HEK293 (cell line): ENCODE data around the gene NECTIN1.

Experiments used
- CTCF ChIA-PET: fragments of 350-600 bp; formaldehyde crosslinking; extraction: SDS; loops from one replicate; lab custom pipeline; 2021; ENCODE audit warnings: antibody characterized with exemption; lab: Yijun Ruan, JAX
- POLR2A ChIA-PET: fragments of 300-600 bp; formaldehyde crosslinking; extraction: SDS; loops from one replicate; lab custom pipeline; 2020; ENCODE audit warnings: antibody characterized with exemption, inconsistent platforms; lab: Yijun Ruan, JAX
- H3K27ac ChIP-seq: fragments of 200-500 bp; sonication (Bioruptor generic); 2 replicates; pipeline ENCODE4 v1.5.1; 2014; ENCODE audit warnings: low read depth, low read length, control low read depth, inconsistent platforms; ENCODE audit errors: extremely low read depth
- H3K36me3 ChIP-seq, 2 experiments: fragments of 200-500 bp in 1 of 2; sonication (Bioruptor generic) in 1 of 2; 1 replicate in 1 of 2; 2 replicates in 1 of 2; pipeline ENCODE4 v1.5.1; 2014 to 2017; ENCODE audit warnings: inconsistent platforms in 2 of 2, low read length in 2 of 2; ENCODE audit not compliant: control insufficient read depth in 2 of 2, insufficient read depth in 1 of 2
- H3K4me1 ChIP-seq: fragments of 200-500 bp; sonication (Bioruptor generic); 2 replicates; pipeline ENCODE4 v1.5.1; 2014; ENCODE audit warnings: mild to moderate bottlenecking, low read length, inconsistent platforms; ENCODE audit not compliant: control insufficient read depth, insufficient read depth
- H3K4me3 ChIP-seq: 2 replicates; pipeline ENCODE4 v1.5.1; 2011; ENCODE audit warnings: low read depth, mild to moderate bottlenecking, control low read depth, low read length, moderate library complexity
- H3K9me3 ChIP-seq: fragments of 200-500 bp; sonication (Bioruptor generic); 2 replicates; pipeline ENCODE4 v1.5.1; 2014; ENCODE audit warnings: low read depth, low read length, inconsistent platforms; ENCODE audit not compliant: control insufficient read depth, insufficient read depth
- BCL11A ChIP-seq: fragments of 450-650 bp; formaldehyde crosslinking; IDR thresholded peaks from 2 replicates; pipeline ENCODE4 v1.5.1; 2016; ENCODE audit warnings: low read depth, missing biosample characterization, missing genetic modification characterization
- BCL11B ChIP-seq: fragments of 450-650 bp; formaldehyde crosslinking; IDR thresholded peaks from 2 replicates; pipeline ENCODE4 v1.5.1; 2016; ENCODE audit warnings: low read depth, missing biosample characterization, missing genetic modification characterization
- OVOL3 ChIP-seq: fragments of 450-650 bp; formaldehyde crosslinking; IDR thresholded peaks from 2 replicates; pipeline ENCODE4 v1.5.1; 2016; ENCODE audit warnings: missing biosample characterization, missing genetic modification characterization
- ZNF157 ChIP-seq: fragments of 450-650 bp; formaldehyde crosslinking; IDR thresholded peaks from 2 replicates; pipeline ENCODE4 v1.5.1; 2016; ENCODE audit warnings: missing biosample characterization, missing genetic modification characterization
- ZNF2 ChIP-seq: fragments of 450-650 bp; formaldehyde crosslinking; IDR thresholded peaks from 2 replicates; pipeline ENCODE4 v1.5.1; 2016; ENCODE audit warnings: missing biosample characterization, missing genetic modification characterization
- ZNF354C ChIP-seq: fragments of 450-650 bp; formaldehyde crosslinking; IDR thresholded peaks from 2 replicates; pipeline ENCODE4 v1.5.1; 2016; ENCODE audit warnings: missing biosample characterization, missing genetic modification characterization, low read depth, borderline replicate concordance
- ZNF510 ChIP-seq: fragments of 450-650 bp; formaldehyde crosslinking; IDR thresholded peaks from 2 replicates; pipeline ENCODE4 v1.5.1; 2018; ENCODE audit warnings: mild to moderate bottlenecking, missing genetic modification characterization, missing biosample characterization; ENCODE audit not compliant: insufficient replicate concordance
- ZNF664 ChIP-seq: fragments of 450-650 bp; formaldehyde crosslinking; IDR thresholded peaks from 2 replicates; pipeline ENCODE4 v1.5.1; 2016; ENCODE audit warnings: missing biosample characterization, missing genetic modification characterization
- TF ChIP-seq, protein P1 (sequence below): fragments of 450-650 bp; formaldehyde crosslinking; IDR thresholded peaks from 2 replicates; pipeline ENCODE4 v1.5.1; 2016; ENCODE audit warnings: missing biosample characterization, missing genetic modification characterization
- TF ChIP-seq, protein P2 (sequence below): fragments of 450-650 bp; formaldehyde crosslinking; IDR thresholded peaks from 2 replicates; pipeline ENCODE4 v1.5.1; 2016; ENCODE audit warnings: missing biosample characterization, missing genetic modification characterization, borderline replicate concordance
- TF ChIP-seq, protein P3 (sequence below): fragments of 450-650 bp; formaldehyde crosslinking; IDR thresholded peaks from 2 replicates; pipeline ENCODE4 v1.5.1; 2016; ENCODE audit warnings: missing biosample characterization, missing genetic modification characterization
- TF ChIP-seq, protein P4 (sequence below): fragments of 450-650 bp; formaldehyde crosslinking; IDR thresholded peaks from 2 replicates; pipeline ENCODE4 v1.5.1; 2016; ENCODE audit warnings: missing biosample characterization, missing genetic modification characterization
- TF ChIP-seq, protein P5 (sequence below): fragments of 450-650 bp; formaldehyde crosslinking; IDR thresholded peaks from 2 replicates; pipeline ENCODE4 v1.5.0; 2017; ENCODE audit warnings: missing biosample characterization, missing genetic modification characterization, borderline replicate concordance

Gene NECTIN1

DNA sequence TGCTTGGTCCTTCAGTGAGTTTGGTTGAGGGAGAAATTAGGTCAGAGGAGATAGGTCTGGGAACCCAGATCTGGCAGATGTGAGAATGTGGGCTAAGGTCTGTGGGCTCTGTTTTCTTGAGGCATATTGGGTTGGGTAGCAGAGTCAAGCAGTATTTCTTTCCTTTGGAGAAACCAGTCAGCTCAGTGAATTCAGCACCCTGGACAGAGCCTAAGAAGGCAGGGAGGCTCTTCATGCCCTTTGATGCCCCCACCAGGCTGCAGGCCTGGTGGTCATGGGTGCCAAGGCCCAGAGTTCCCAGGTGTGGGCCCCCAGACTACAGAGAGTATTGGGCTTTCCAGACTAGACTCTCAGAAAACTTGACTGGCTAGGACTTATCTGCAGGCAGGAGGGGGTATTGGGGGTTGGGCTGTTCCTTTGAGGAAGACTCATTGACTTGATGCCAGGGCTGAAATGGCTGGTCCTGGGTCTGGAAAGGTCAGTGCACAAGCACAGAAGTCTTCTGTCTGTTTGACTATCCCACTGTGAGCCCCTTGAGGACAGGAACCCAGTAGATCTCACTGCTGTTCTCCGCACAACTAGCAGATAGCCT, 45.3 kb upstream of the NECTIN1 start (continued):
- TF ChIP-seq, protein P1, sequence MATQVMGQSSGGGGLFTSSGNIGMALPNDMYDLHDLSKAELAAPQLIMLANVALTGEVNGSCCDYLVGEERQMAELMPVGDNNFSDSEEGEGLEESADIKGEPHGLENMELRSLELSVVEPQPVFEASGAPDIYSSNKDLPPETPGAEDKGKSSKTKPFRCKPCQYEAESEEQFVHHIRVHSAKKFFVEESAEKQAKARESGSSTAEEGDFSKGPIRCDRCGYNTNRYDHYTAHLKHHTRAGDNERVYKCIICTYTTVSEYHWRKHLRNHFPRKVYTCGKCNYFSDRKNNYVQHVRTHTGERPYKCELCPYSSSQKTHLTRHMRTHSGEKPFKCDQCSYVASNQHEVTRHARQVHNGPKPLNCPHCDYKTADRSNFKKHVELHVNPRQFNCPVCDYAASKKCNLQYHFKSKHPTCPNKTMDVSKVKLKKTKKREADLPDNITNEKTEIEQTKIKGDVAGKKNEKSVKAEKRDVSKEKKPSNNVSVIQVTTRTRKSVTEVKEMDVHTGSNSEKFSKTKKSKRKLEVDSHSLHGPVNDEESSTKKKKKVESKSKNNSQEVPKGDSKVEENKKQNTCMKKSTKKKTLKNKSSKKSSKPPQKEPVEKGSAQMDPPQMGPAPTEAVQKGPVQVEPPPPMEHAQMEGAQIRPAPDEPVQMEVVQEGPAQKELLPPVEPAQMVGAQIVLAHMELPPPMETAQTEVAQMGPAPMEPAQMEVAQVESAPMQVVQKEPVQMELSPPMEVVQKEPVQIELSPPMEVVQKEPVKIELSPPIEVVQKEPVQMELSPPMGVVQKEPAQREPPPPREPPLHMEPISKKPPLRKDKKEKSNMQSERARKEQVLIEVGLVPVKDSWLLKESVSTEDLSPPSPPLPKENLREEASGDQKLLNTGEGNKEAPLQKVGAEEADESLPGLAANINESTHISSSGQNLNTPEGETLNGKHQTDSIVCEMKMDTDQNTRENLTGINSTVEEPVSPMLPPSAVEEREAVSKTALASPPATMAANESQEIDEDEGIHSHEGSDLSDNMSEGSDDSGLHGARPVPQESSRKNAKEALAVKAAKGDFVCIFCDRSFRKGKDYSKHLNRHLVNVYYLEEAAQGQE = peak; percentile 92
- TF ChIP-seq, all 188 proteins: peak for 2

DNA sequence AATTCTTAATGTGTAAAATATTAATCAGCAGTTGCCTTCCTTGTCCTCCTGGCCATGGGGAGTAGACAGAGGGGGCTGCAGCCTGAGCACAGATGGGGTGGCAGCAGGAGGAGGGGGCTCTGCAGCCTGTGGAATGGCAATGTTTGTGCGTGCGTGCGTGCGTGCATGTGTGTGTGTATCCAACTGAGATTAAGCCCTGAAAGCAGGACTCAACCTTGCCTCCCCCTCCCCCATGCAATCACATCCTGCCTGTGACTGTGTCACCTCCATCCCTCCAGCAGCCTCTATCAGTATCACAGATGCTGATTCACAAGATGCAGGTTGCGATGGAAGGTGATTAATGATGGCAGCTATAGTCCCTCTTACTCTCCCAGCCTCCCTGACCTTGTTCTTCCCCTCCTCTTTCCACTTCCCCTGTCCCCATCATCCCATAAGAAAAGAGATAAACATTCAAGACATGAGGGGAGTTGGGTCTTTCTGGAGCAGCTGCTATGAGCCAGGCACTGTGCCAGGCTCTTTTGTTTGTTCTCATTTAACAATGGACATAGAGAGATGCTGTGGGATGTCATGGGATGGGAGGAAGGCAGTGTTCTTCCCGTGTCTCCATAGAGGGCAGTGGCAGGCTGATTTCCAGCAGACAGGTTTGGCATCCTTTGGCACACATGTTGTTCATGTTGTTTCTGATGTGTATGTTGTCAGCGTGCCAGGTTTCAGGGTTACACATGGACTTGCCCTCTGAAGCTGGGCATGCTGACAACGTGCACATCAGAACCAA, 43.8 kb upstream of the NECTIN1 start:
- CTCF ChIA-PET = no interaction called here
- Histone ChIP-seq H3K27ac (no peak overlapping the region), H3K36me3 (no peaks in the 10 kb centered on the region)
- TF ChIP-seq BCL11A (tag by site-specific recombination) = no peak
- TF ChIP-seq OVOL3 = no peak
- TF ChIP-seq ZNF664 (tag by site-specific recombination) = no peak
- TF ChIP-seq, all 188 proteins: peak for 0
- no peaks in the 10 kb centered on the region for H3K4me1 ChIP-seq
- POLR2A ChIA-PET = no interaction called here
- no peak overlapping the region for H3K4me3 ChIP-seq
- H3K9me3 ChIP-seq = no peaks in the 10 kb centered on the region

DNA sequence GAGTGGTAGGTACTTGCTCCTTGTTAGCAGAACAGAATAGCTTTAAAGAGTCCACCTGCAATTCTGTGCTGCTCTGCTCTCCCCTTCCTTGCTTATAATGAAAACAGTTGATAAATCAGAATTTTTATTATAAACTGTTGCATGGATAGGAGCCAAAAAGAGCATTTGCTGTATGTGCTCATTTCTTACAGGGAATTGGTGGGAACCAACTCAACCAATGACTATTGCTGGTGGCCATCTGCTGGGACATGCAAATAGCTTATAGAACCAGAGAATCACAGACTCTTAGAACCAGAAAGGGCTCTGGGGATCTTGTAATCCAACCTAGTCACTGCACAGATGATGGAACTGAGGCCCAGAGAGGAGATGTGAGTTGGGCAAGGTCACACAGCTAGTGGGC, 43.1 kb upstream of the NECTIN1 start:
- no peaks in the 10 kb centered on the region for H3K36me3 ChIP-seq
- CTCF ChIA-PET = no interaction called here
- TF ChIP-seq, protein P2, sequence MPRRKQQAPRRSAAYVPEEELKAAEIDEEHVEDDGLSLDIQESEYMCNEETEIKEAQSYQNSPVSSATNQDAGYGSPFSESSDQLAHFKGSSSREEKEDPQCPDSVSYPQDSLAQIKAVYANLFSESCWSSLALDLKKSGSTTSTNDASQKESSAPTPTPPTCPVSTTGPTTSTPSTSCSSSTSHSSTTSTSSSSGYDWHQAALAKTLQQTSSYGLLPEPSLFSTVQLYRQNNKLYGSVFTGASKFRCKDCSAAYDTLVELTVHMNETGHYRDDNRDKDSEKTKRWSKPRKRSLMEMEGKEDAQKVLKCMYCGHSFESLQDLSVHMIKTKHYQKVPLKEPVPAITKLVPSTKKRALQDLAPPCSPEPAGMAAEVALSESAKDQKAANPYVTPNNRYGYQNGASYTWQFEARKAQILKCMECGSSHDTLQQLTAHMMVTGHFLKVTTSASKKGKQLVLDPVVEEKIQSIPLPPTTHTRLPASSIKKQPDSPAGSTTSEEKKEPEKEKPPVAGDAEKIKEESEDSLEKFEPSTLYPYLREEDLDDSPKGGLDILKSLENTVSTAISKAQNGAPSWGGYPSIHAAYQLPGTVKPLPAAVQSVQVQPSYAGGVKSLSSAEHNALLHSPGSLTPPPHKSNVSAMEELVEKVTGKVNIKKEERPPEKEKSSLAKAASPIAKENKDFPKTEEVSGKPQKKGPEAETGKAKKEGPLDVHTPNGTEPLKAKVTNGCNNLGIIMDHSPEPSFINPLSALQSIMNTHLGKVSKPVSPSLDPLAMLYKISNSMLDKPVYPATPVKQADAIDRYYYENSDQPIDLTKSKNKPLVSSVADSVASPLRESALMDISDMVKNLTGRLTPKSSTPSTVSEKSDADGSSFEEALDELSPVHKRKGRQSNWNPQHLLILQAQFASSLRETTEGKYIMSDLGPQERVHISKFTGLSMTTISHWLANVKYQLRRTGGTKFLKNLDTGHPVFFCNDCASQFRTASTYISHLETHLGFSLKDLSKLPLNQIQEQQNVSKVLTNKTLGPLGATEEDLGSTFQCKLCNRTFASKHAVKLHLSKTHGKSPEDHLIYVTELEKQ (tag by site-specific recombination) = no peak
- TF ChIP-seq BCL11B (tag by site-specific recombination) (no peak), ZNF510 (tag by site-specific recombination) (no peak), ZNF2 (no peak), ZNF157 (no peak), ZNF354C (tag by site-specific recombination) (no peak)
- TF ChIP-seq, protein P3, sequence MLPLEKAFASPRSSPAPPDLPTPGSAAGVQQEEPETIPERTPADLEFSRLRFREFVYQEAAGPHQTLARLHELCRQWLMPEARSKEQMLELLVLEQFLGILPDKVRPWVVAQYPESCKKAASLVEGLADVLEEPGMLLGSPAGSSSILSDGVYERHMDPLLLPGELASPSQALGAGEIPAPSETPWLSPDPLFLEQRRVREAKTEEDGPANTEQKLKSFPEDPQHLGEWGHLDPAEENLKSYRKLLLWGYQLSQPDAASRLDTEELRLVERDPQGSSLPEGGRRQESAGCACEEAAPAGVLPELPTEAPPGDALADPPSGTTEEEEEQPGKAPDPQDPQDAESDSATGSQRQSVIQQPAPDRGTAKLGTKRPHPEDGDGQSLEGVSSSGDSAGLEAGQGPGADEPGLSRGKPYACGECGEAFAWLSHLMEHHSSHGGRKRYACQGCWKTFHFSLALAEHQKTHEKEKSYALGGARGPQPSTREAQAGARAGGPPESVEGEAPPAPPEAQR (tag by site-specific recombination) = no peak
- TF ChIP-seq, protein P4, sequence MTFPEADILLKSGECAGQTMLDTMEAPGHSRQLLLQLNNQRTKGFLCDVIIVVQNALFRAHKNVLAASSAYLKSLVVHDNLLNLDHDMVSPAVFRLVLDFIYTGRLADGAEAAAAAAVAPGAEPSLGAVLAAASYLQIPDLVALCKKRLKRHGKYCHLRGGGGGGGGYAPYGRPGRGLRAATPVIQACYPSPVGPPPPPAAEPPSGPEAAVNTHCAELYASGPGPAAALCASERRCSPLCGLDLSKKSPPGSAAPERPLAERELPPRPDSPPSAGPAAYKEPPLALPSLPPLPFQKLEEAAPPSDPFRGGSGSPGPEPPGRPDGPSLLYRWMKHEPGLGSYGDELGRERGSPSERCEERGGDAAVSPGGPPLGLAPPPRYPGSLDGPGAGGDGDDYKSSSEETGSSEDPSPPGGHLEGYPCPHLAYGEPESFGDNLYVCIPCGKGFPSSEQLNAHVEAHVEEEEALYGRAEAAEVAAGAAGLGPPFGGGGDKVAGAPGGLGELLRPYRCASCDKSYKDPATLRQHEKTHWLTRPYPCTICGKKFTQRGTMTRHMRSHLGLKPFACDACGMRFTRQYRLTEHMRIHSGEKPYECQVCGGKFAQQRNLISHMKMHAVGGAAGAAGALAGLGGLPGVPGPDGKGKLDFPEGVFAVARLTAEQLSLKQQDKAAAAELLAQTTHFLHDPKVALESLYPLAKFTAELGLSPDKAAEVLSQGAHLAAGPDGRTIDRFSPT (tag by site-specific recombination) = no peak
- TF ChIP-seq, protein P5, sequence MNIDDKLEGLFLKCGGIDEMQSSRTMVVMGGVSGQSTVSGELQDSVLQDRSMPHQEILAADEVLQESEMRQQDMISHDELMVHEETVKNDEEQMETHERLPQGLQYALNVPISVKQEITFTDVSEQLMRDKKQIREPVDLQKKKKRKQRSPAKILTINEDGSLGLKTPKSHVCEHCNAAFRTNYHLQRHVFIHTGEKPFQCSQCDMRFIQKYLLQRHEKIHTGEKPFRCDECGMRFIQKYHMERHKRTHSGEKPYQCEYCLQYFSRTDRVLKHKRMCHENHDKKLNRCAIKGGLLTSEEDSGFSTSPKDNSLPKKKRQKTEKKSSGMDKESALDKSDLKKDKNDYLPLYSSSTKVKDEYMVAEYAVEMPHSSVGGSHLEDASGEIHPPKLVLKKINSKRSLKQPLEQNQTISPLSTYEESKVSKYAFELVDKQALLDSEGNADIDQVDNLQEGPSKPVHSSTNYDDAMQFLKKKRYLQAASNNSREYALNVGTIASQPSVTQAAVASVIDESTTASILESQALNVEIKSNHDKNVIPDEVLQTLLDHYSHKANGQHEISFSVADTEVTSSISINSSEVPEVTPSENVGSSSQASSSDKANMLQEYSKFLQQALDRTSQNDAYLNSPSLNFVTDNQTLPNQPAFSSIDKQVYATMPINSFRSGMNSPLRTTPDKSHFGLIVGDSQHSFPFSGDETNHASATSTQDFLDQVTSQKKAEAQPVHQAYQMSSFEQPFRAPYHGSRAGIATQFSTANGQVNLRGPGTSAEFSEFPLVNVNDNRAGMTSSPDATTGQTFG (tag by site-specific recombination) = no peak
- no peaks in the 10 kb centered on the region for H3K4me1 ChIP-seq
- no peaks in the 10 kb centered on the region for H3K9me3 ChIP-seq
- no peak overlapping the region for H3K4me3 ChIP-seq
- POLR2A ChIA-PET = no interaction called here
- H3K27ac ChIP-seq = no peak overlapping the region
